Fibroblast of upper back skin (primary cell): Measurements from ENCODE around the gene HTR2B.
"Not testable (repeated sequence)": the region's sequence is repeated elsewhere in the genome, so short reads cannot be mapped to it uniquely, and the experiment has no call there.

Source experiments
- DNase-seq: peaks from one replicate; pipeline ENCODE4 v3.0.0-alpha.2; 2013

HTR2B gene

GRCh38 chr2:231124838-231125568 is at the start of gene HTR2B:
HTR2B (minus strand) TSS chr2:231125042; CDS start chr2:231123764, 1,278 bp downstream.
- DNase-seq: peak; percentile 35

- no peak for DNase-seq
Observed at GRCh38 chr2:231174211-231174651, 49.4 kb upstream of the HTR2B start.

GRCh38 chr2:231172025-231172424 is 47.2 kb upstream of the HTR2B start:
- no peak for DNase-seq

GRCh38 chr2:231170055-231170454 is 45.2 kb upstream of the HTR2B start:
- peak; percentile 47 for DNase-seq

- no peak for DNase-seq
Observed at GRCh38 chr2:231169488-231169887, 44.6 kb upstream of the HTR2B start.

- DNase-seq: no peak
Observed at GRCh38 chr2:231168460-231169139, 43.8 kb upstream of the HTR2B start.

GRCh38 chr2:231167745-231168459 is 43.1 kb upstream of the HTR2B start:
- DNase-seq: no peak

- DNase-seq: no peak
Observed at GRCh38 chr2:231163414-231164095, 38.7 kb upstream of the HTR2B start.

GRCh38 chr2:231163011-231163410 is 38.2 kb upstream of the HTR2B start:
- DNase-seq: no peak

GRCh38 chr2:231161877-231162329 is 37.1 kb upstream of the HTR2B start:
- peak; percentile 99 for DNase-seq

- DNase-seq: no peak
Observed at GRCh38 chr2:231161252-231161839, 36.5 kb upstream of the HTR2B start.

GRCh38 chr2:231160701-231161100 is 35.9 kb upstream of the HTR2B start:
- DNase-seq: peak; percentile 57

GRCh38 chr2:231159306-231159705 is 34.5 kb upstream of the HTR2B start:
- DNase-seq: no peak

- peak; percentile 90 for DNase-seq
Observed at GRCh38 chr2:231152800-231153557, 28.1 kb upstream of the HTR2B start.

- no peak for DNase-seq
Observed at GRCh38 chr2:231146665-231147064, 21.8 kb upstream of the HTR2B start.

GRCh38 chr2:231144896-231145295 is 20.1 kb upstream of the HTR2B start:
- no peak for DNase-seq

GRCh38 chr2:231140808-231141207 is 16.0 kb upstream of the HTR2B start:
- DNase-seq: not testable (repeated sequence)

GRCh38 chr2:231139796-231140195 is 15.0 kb upstream of the HTR2B start:
- DNase-seq: peak; percentile 53

GRCh38 chr2:231138699-231139098 is 13.9 kb upstream of the HTR2B start:
- peak; percentile 29 for DNase-seq

GRCh38 chr2:231134910-231135655 is 10.2 kb upstream of the HTR2B start:
- DNase-seq: no peak
